H1 (cell line): ENCODE data around the gene ZDHHC1. TPM values are rescaled to one million over a fixed set of nuclear protein-coding genes. Genes with fewer than 3 reads are reported as not detected.
A peak's percentile ranks its signal among the peaks of the same experiment; 100 is the strongest.

ENCODE experiments used
- CTCF ChIA-PET: fragments of 300-600 bp; sonication (Branson Sonifier 250); formaldehyde crosslinking; loops from one replicate; lab custom pipeline; 2021; ENCODE audit not compliant: partially characterized antibody; lab: Charles Lee
- POLR2A ChIA-PET: fragments of 300-600 bp; sonication (Branson Sonifier 250); formaldehyde crosslinking; loops from one replicate; lab custom pipeline; 2021; ENCODE audit warnings: inconsistent platforms; ENCODE audit not compliant: partially characterized antibody; lab: Charles Lee
- DNase-seq, 2 experiments: peaks; one replicate each; pipeline versions ENCODE4 v3.0.0 to v3.0.0-alpha.2; 2010 to 2022; ENCODE audit warnings: low spot score in 2 of 2, low read depth in 1 of 2, mixed read lengths in 1 of 2
- FAIRE-seq: peaks from 2 replicates; lab custom pipeline; 2011; peaks lifted over from hg19 to GRCh38; lab: Jason Lieb, UNC
- H2AFZ ChIP-seq: 2 replicates; pipeline ENCODE4 v1.8.1; 2012; ENCODE audit warnings: low read length, inconsistent platforms
- H2AK5ac ChIP-seq: 2 replicates; pipeline ENCODE4 v1.6.1; 2013; ENCODE audit warnings: low read depth, low read length
- H2BK120ac ChIP-seq: replicated peaks from 2 replicates; pipeline ENCODE3; 2013; ENCODE audit warnings: low read depth, low read length, inconsistent platforms
- H2BK12ac ChIP-seq: 2 replicates; pipeline ENCODE4 v1.6.1; 2013; ENCODE audit warnings: low read depth, low read length
- H2BK15ac ChIP-seq: 2 replicates; pipeline ENCODE4 v1.6.1; 2013; ENCODE audit warnings: low read length
- H2BK20ac ChIP-seq: 2 replicates; pipeline ENCODE4 v1.6.1; 2013; ENCODE audit warnings: low read length
- H2BK5ac ChIP-seq: 2 replicates; pipeline ENCODE4 v1.6.1; 2013; ENCODE audit warnings: low read depth, low read length
- H3K14ac ChIP-seq: 2 replicates; pipeline ENCODE4 v1.6.1; 2013; ENCODE audit warnings: inconsistent platforms; ENCODE audit not compliant: insufficient read length
- H3K18ac ChIP-seq: 2 replicates; pipeline ENCODE4 v1.6.1; 2013; ENCODE audit warnings: low read length; ENCODE audit errors: extremely low read depth
- H3K23ac ChIP-seq: 2 replicates; pipeline ENCODE4 v1.6.1; 2013; ENCODE audit warnings: inconsistent platforms; ENCODE audit not compliant: insufficient read length
- H3K23me2 ChIP-seq: 2 replicates; pipeline ENCODE4 v1.6.1; 2013; ENCODE audit warnings: low read depth, low read length
- H3K27ac ChIP-seq: 2 replicates; pipeline ENCODE4 v1.6.1; 2011; ENCODE audit warnings: low read depth, low read length, inconsistent platforms
- H3K27me3 ChIP-seq, 4 experiments: replicated peaks in 1 of 4; 1 replicate in 1 of 4; 2 replicates in 3 of 4; pipeline versions ENCODE4 v1.6.1 to v1.8.1; 2011 to 2013; ENCODE audit warnings: low read length in 3 of 4, mild to moderate bottlenecking in 3 of 4, inconsistent platforms in 2 of 4, mixed read lengths in 2 of 4, moderate library complexity in 1 of 4; ENCODE audit not compliant: control insufficient read depth in 3 of 4, insufficient read depth in 3 of 4; ENCODE audit errors: extremely low read depth in 1 of 4
- H3K36me3 ChIP-seq, 4 experiments: 2 replicates each; pipeline versions ENCODE4 v1.6.1 to v1.8.1; 2011 to 2013; ENCODE audit warnings: mild to moderate bottlenecking in 4 of 4, low read length in 3 of 4, moderate library complexity in 2 of 4, control low read depth in 1 of 4, inconsistent platforms in 1 of 4; ENCODE audit not compliant: insufficient read depth in 4 of 4, control insufficient read depth in 2 of 4
- H3K4ac ChIP-seq: replicated peaks from 2 replicates; pipeline ENCODE3; 2013; ENCODE audit warnings: low read length, low read depth, mixed read lengths, inconsistent platforms; ENCODE audit not compliant: insufficient read length
- H3K4me1 ChIP-seq, 4 experiments: replicated peaks in 1 of 4; 1 replicate in 1 of 4; 2 replicates in 3 of 4; pipeline versions ENCODE4 v1.6.1 to v1.8.1; 2011 to 2013; ENCODE audit warnings: low read length in 3 of 4, inconsistent platforms in 2 of 4, mixed read lengths in 1 of 4; ENCODE audit not compliant: insufficient read depth in 4 of 4, control insufficient read depth in 3 of 4
- H3K4me2 ChIP-seq, 2 experiments: 2 replicates each; pipeline versions ENCODE4 v1.6.1 to v1.8.1; 2011 to 2013; ENCODE audit warnings: low read depth in 2 of 2, low read length in 2 of 2, control low read depth in 1 of 2, inconsistent platforms in 1 of 2, mild to moderate bottlenecking in 1 of 2; ENCODE audit not compliant: insufficient read depth in 1 of 2
- H3K4me3 ChIP-seq, 4 experiments: fragments of 200-600, 300-600 bp in 1 of 4; sonication (generic), shearing (Covaris generic), sonication (Bioruptor Twin) in 1 of 4; 2 replicates each; pipeline versions ENCODE4 v1.5.1 to v1.8.1; 2011 to 2016; ENCODE audit warnings: low read length in 4 of 4, low read depth in 3 of 4, control low read depth in 2 of 4, inconsistent platforms in 2 of 4, mild to moderate bottlenecking in 2 of 4, mixed read lengths in 1 of 4, moderate library complexity in 1 of 4; ENCODE audit not compliant: insufficient read depth in 2 of 4; ENCODE audit errors: extremely low read depth in 1 of 4
- H3K56ac ChIP-seq: replicated peaks from 2 replicates; pipeline ENCODE3; 2013; ENCODE audit warnings: low read depth, mild to moderate bottlenecking, mixed read lengths, low read length, inconsistent platforms; ENCODE audit not compliant: insufficient read length
- H3K79me1 ChIP-seq: 2 replicates; pipeline ENCODE4 v1.6.1; 2013; ENCODE audit warnings: low read depth, low read length, control low read depth
- H3K79me2 ChIP-seq, 2 experiments: 2 replicates each; pipeline versions ENCODE4 v1.6.1 to v1.8.1; 2012 to 2013; ENCODE audit warnings: low read length in 2 of 2, mild to moderate bottlenecking in 2 of 2, inconsistent platforms in 1 of 2; ENCODE audit not compliant: insufficient read depth in 2 of 2, control insufficient read depth in 1 of 2
- H3K9ac ChIP-seq, 4 experiments: replicated peaks in 1 of 4; 1 replicate in 1 of 4; 2 replicates in 3 of 4; pipeline versions ENCODE4 v1.6.1 to v1.8.1; 2011 to 2013; ENCODE audit warnings: low read depth in 3 of 4, low read length in 3 of 4, control low read depth in 2 of 4, mild to moderate bottlenecking in 2 of 4, moderate library complexity in 2 of 4, inconsistent platforms in 1 of 4; ENCODE audit errors: extremely low read depth in 1 of 4
- H3K9me3 ChIP-seq, 2 experiments: 2 replicates each; pipeline versions ENCODE4 v1.6.1 to v1.8.1; 2012 to 2013; ENCODE audit warnings: mild to moderate bottlenecking in 2 of 2, moderate library complexity in 2 of 2, control low read depth in 1 of 2, inconsistent platforms in 1 of 2, low read depth in 1 of 2, low read length in 1 of 2, mixed read lengths in 1 of 2; ENCODE audit not compliant: insufficient read depth in 2 of 2
- H4K20me1 ChIP-seq, 2 experiments: replicated peaks in 1 of 2; 2 replicates each; pipeline versions ENCODE3 to v1.8.1; 2011 to 2013; ENCODE audit warnings: inconsistent platforms in 2 of 2, low read length in 2 of 2, mild to moderate bottlenecking in 1 of 2; ENCODE audit not compliant: insufficient read depth in 2 of 2, control insufficient read depth in 1 of 2
- H4K5ac ChIP-seq: 2 replicates; pipeline ENCODE4 v1.6.1; 2013; ENCODE audit warnings: low read length, low read depth, mixed read lengths, inconsistent platforms; ENCODE audit not compliant: insufficient read length
- H4K8ac ChIP-seq: 2 replicates; pipeline ENCODE4 v1.8.0; 2013; ENCODE audit warnings: mild to moderate bottlenecking, moderate library complexity, low read length, inconsistent platforms; ENCODE audit not compliant: insufficient read depth; ENCODE audit errors: extremely low read depth
- H4K91ac ChIP-seq: replicated peaks from 2 replicates; pipeline ENCODE3; 2013; ENCODE audit warnings: low read length, mixed read lengths, inconsistent platforms; ENCODE audit not compliant: insufficient read length
- BCL11A ChIP-seq, 2 experiments: IDR thresholded peaks; one replicate each; pipeline ENCODE4 v1.6.1; 2011; ENCODE audit warnings: low read depth in 2 of 2, low read length in 2 of 2, mild to moderate bottlenecking in 2 of 2
- CTCF ChIP-seq, 3 experiments: IDR thresholded peaks; 1 replicate in 2 of 3; 2 replicates in 1 of 3; pipeline versions ENCODE4 v1.5.1 to v1.6.1; 2011; ENCODE audit warnings: low read length in 3 of 3, mild to moderate bottlenecking in 3 of 3, inconsistent platforms in 2 of 3, low read depth in 1 of 3, moderate library complexity in 1 of 3; ENCODE audit not compliant: insufficient read depth in 1 of 3; ENCODE audit errors: control extremely low read depth in 1 of 3
- E2F6 ChIP-seq: IDR thresholded peaks from 2 replicates; pipeline ENCODE4 v1.6.1; 2012; ENCODE audit warnings: inconsistent platforms
- GTF2F1 ChIP-seq: IDR thresholded peaks from 2 replicates; pipeline ENCODE4 v1.6.1; 2012; ENCODE audit warnings: low read depth, low read length, improper control_type of control experiment, borderline replicate concordance
- HDAC6 ChIP-seq: IDR thresholded peaks from one replicate; pipeline ENCODE4 v1.7.1; 2012; ENCODE audit warnings: low read depth, mild to moderate bottlenecking, inconsistent platforms, low read length, moderate library complexity
- RNF2 ChIP-seq: fragments of 200-900, 300-1000 bp; sonication (generic); IDR thresholded peaks from 2 replicates; pipeline ENCODE4 v1.7.1; 2016; ENCODE audit warnings: borderline replicate concordance, low read depth, mild to moderate bottlenecking, antibody characterized with exemption, low read length; ENCODE audit not compliant: poor library complexity, severe bottlenecking; ENCODE audit errors: missing control alignments
- TEAD4 ChIP-seq: IDR thresholded peaks from 2 replicates; pipeline ENCODE4 v1.6.1; 2012; ENCODE audit warnings: low read depth, low read length, inconsistent platforms, mixed read lengths
- YY1 ChIP-seq: IDR thresholded peaks from 2 replicates; pipeline ENCODE4 v1.6.1; 2011; ENCODE audit warnings: low read depth, mild to moderate bottlenecking, low read length
- WGBS, 2 experiments: shearing (Covaris generic) in 1 of 2; methylation state at CpG; one replicate each; pipeline versions ENCODE4 v1.1.6 to v1.1.7; 2013 to 2015; ENCODE audit warnings: low lambda C conversion rate in 2 of 2, mixed read lengths in 2 of 2, inconsistent platforms in 1 of 2, low coverage in 1 of 2, missing lambda C conversion rate in 1 of 2; ENCODE audit not compliant: insufficient replicate concordance in 2 of 2, insufficient coverage in 1 of 2, insufficient read length in 1 of 2; ENCODE audit errors: extremely low coverage in 1 of 2, missing lambda C conversion rate in 1 of 2; 5-methylcytosine and 5-hydroxymethylcytosine counted together
- polyA plus RNA-seq, 7 experiments: library from polyadenylated mRNA; depleted of rRNA in 3 of 7; stranded (reverse) in 5 of 7; unstranded in 2 of 7; fragments of >200 nt in 5 of 7; fragments of 200-250 nt in 2 of 7; gene quantifications; 1 replicate in 5 of 7; 2 replicates in 1 of 7; 4 replicates in 1 of 7; pipeline versions ENCODE4 v1.2.1 to v1.2.3, GENCODE V29; 2011 to 2013; ENCODE audit warnings: missing spikeins in 2 of 7, mixed read lengths in 2 of 7
- total RNA-seq: library from RNA; stranded (reverse); fragmentation: NEBNext Ultra II Directional; extraction: Animal tissue kit (Norgen Biotek cat#: 25700); gene quantifications from 2 replicates; pipeline ENCODE4 v1.2.1, GENCODE V29; 2021

The ZDHHC1 gene
- total and polyA plus RNA-seq, 2 of the 8 experiments (the other 6 are each of a cell fraction or from before 2014, with no cell fraction given): 3.1 to 4.9 TPM

- Histone ChIP-seq H4K8ac (no peak overlapping the region), H3K14ac (no peak overlapping the region), H3K18ac (no peak overlapping the region), H3K4me1 (peaks cover 0 to 19% (median 8%) of the 10 kb centered on the region in 4 experiments; a peak in 6 of 7 replicates), H3K36me3 (no peaks in the 10 kb centered on the region), H4K91ac (peak overlapping the region; percentile 45), H3K4me2 (no peak overlapping the region), H2BK120ac (no peak overlapping the region), H2BK15ac (no peak overlapping the region), H2AK5ac (no peak overlapping the region), H4K5ac (no peak overlapping the region), H3K4me3 (no peak overlapping the region), H3K9me3 (no peaks in the 10 kb centered on the region), H3K4ac (no peak overlapping the region), H3K56ac (no peak overlapping the region), H2BK20ac (no peak overlapping the region), H3K23ac (no peak overlapping the region), H3K27ac (no peak overlapping the region), H3K9ac (no peak overlapping the region), H3K27me3 (peaks cover 7 to 23% (median 18%) of the 10 kb centered on the region in 4 experiments), H3K79me2 (no peaks in the 10 kb centered on the region), H3K79me1 (no peaks in the 10 kb centered on the region), H2AFZ (no peak overlapping the region), H2BK12ac (no peak overlapping the region), H3K23me2 (no peaks in the 10 kb centered on the region; the same call in 1 of the 2 replicates), H2BK5ac (no peak overlapping the region), H4K20me1 (peaks cover 3 to 5% of the 10 kb centered on the region in 2 experiments)
- DNase-seq: no peak
- ChIA-PET POLR2A (interaction anchor here (1.1 to 1.3 kb wide), 2 partner anchors 13 to 18 kb away, joined by 3 to 4 read pairs; no protein-coding TSS in a partner anchor), CTCF (interaction anchor here (0.6 to 32.4 kb wide), 10 partner anchors 8 to 224 kb away, joined by 3 to 476 read pairs (median 4); partner anchors contain the start of genes KCTD19, LRRC36 and ZDHHC1)
- 88% methylated on average over 1 of the region's 2 CpGs; no CpG with 5 or more reads in 1 of the 2 experiments for WGBS, 2 experiments
- FAIRE-seq: no peak
- TF ChIP-seq YY1 (no peak), E2F6 (no peak), TEAD4 (no peak), HDAC6 (no peak), RNF2 (no peak), CTCF (IDR thresholded peaks at IDR 0.05; ENCODE audit: control extremely low read depth in 1 of 3, insufficient read depth in 1 of 3, low read depth in 1 of 3, low read length in 3 of 3) (no peak), BCL11A (IDR thresholded peaks at IDR 0.05; ENCODE audit: low read depth in 2 of 2, low read length in 2 of 2) (no peak), GTF2F1 (no peak)
These were observed 27.7 kb downstream of the ZDHHC1 start for GRCh38 chr16:67388591-67388990.
